HG03558 (cell line): ENCODE measurements around the gene CCDC200.
"Not testable (repeated sequence)": the region's sequence is repeated elsewhere in the genome, so short reads cannot be mapped to it uniquely, and the experiment has no call there.

Experiments used
- ATAC-seq: cut with Tn5 transposase; IDR thresholded peaks from one replicate; pipeline ENCODE4 v1.9.1; 2021; ENCODE audit warnings: moderate number of reproducible peaks; ENCODE audit not compliant: unreplicated experiment; ENCODE audit errors: extremely low read depth

Gene CCDC200

GRCh38 chr17:43216762-43217613, 11.4 kb downstream of the CCDC200 start:
- no peak for ATAC-seq

GRCh38 chr17:43216369-43216761, 12.1 kb downstream of the CCDC200 start:
- no peak for ATAC-seq

- ATAC-seq = no peak
Measured at GRCh38 chr17:43215341-43215740, 13.1 kb downstream of the CCDC200 start.

GRCh38 chr17:43213545-43213944, 14.9 kb downstream of the CCDC200 start:
- ATAC-seq = no peak

GRCh38 chr17:43212641-43213490, 15.6 kb downstream of the CCDC200 start:
- ATAC-seq = no peak

GRCh38 chr17:43211480-43212402, 16.7 kb downstream of the CCDC200 start, which contains the start of gene TMEM106A:
Gene TMEM106A, plus strand, starts transcription at chr17:43211875. Its CDS starts 1,167 bp downstream, at chr17:43213042.
- no peak for ATAC-seq

GRCh38 chr17:43211123-43211479, 17.3 kb downstream of the CCDC200 start:
- ATAC-seq = no peak

- ATAC-seq = no peak
Measured at GRCh38 chr17:43210576-43210975, 17.8 kb downstream of the CCDC200 start.

- ATAC-seq = not testable (repeated sequence)
Measured at GRCh38 chr17:43203013-43203412, 25.4 kb downstream of the CCDC200 start.

GRCh38 chr17:43200127-43200526, 28.3 kb downstream of the CCDC200 start:
- ATAC-seq = no peak

- no peak for ATAC-seq
Measured at GRCh38 chr17:43199633-43200032, 28.8 kb downstream of the CCDC200 start.

GRCh38 chr17:43193251-43193650, 35.2 kb downstream of the CCDC200 start:
- ATAC-seq = no peak

- ATAC-seq = not testable (repeated sequence)
Measured at GRCh38 chr17:43186656-43187055, 41.8 kb downstream of the CCDC200 start.

GRCh38 chr17:43183921-43184320, 44.5 kb downstream of the CCDC200 start:
- no peak for ATAC-seq

GRCh38 chr17:43176119-43176570, 52.3 kb downstream of the CCDC200 start:
- ATAC-seq = no peak

GRCh38 chr17:43175213-43176118, 53.0 kb downstream of the CCDC200 start:
- no peak for ATAC-seq

GRCh38 chr17:43171586-43172487, 56.6 kb downstream of the CCDC200 start:
- no peak for ATAC-seq
